ENCODE measurements around the gene ATP5ME. TPM values are rescaled to one million over a fixed set of nuclear protein-coding genes. Genes with fewer than 3 reads are reported as not detected.

The ATP5ME gene
- total RNA-seq, 1 donor = 60.8 TPM

- H4K20me1 ChIP-seq (ENCODE audit: insufficient read depth, low read length) = no peaks in the 10 kb centered on the region
- no peak overlapping the region for H3K4me3 ChIP-seq (ENCODE audit: insufficient read depth, low read length)
- no peak overlapping the region for H3K27ac ChIP-seq (ENCODE audit: low read depth, low read length)
- H2AFZ ChIP-seq (ENCODE audit: low read length) = no peak overlapping the region
- no peaks in the 10 kb centered on the region for H3K79me2 ChIP-seq (ENCODE audit: insufficient read depth, low read length)
- no peak overlapping the region for H3K4me2 ChIP-seq (ENCODE audit: insufficient read depth, low read length)
- H3K9me3 ChIP-seq (ENCODE audit: low read depth, low read length) = no peaks in the 10 kb centered on the region
- peak; percentile 62 for DNase-seq (ENCODE audit: insufficient read length, low spot score, missing footprints)
- H3K4me1 ChIP-seq (ENCODE audit: insufficient read depth, low read length) = no peaks in the 10 kb centered on the region
- no peak for TF ChIP-seq CTCF (IDR thresholded peaks at IDR 0.05; ENCODE audit: extremely low read depth, low read depth, low read length)
- H3K27me3 ChIP-seq (ENCODE audit: insufficient read depth, low read length) = peaks cover 13% of the 10 kb centered on the region
- H3K36me3 ChIP-seq (ENCODE audit: insufficient read depth, low read length) = no peaks in the 10 kb centered on the region
These were observed 14.2 kb downstream of the ATP5ME start for GRCh38 chr4:659851-660250.

GRCh38 chr4:658681-659667, 15.1 kb downstream of the ATP5ME start:
- Histone ChIP-seq H3K27me3 (ENCODE audit: insufficient read depth, low read length) (peaks cover 10% of the 10 kb centered on the region), H4K20me1 (ENCODE audit: insufficient read depth, low read length) (no peaks in the 10 kb centered on the region), H2AFZ (ENCODE audit: low read length) (no peak overlapping the region), H3K4me1 (ENCODE audit: insufficient read depth, low read length) (no peaks in the 10 kb centered on the region), H3K4me3 (ENCODE audit: insufficient read depth, low read length) (no peak overlapping the region), H3K36me3 (ENCODE audit: insufficient read depth, low read length) (no peaks in the 10 kb centered on the region), H3K4me2 (ENCODE audit: insufficient read depth, low read length) (no peak overlapping the region), H3K79me2 (ENCODE audit: insufficient read depth, low read length) (no peaks in the 10 kb centered on the region), H3K9me3 (ENCODE audit: low read depth, low read length) (no peaks in the 10 kb centered on the region), H3K27ac (ENCODE audit: low read depth, low read length) (no peak overlapping the region)
- no peak for TF ChIP-seq CTCF (IDR thresholded peaks at IDR 0.05; ENCODE audit: extremely low read depth, low read depth, low read length)
- DNase-seq (ENCODE audit: insufficient read length, low spot score, missing footprints) = peak; percentile 82

GRCh38 chr4:657834-658667, 16.0 kb downstream of the ATP5ME start:
- H3K4me3 ChIP-seq (ENCODE audit: insufficient read depth, low read length) = no peak overlapping the region
- no peaks in the 10 kb centered on the region for H3K9me3 ChIP-seq (ENCODE audit: low read depth, low read length)
- TF ChIP-seq CTCF (IDR thresholded peaks at IDR 0.05; ENCODE audit: extremely low read depth, low read depth, low read length) = no peak

More at GRCh38 chr4:657834-658667, 16.0 kb downstream of the ATP5ME start:
- H3K27me3 ChIP-seq (ENCODE audit: insufficient read depth, low read length) = peaks cover 2% of the 10 kb centered on the region
- no peaks in the 10 kb centered on the region for H4K20me1 ChIP-seq (ENCODE audit: insufficient read depth, low read length)
- H2AFZ ChIP-seq (ENCODE audit: low read length) = no peak overlapping the region
- no peaks in the 10 kb centered on the region for H3K36me3 ChIP-seq (ENCODE audit: insufficient read depth, low read length)
- no peak overlapping the region for H3K4me2 ChIP-seq (ENCODE audit: insufficient read depth, low read length)
- H3K79me2 ChIP-seq (ENCODE audit: insufficient read depth, low read length) = no peaks in the 10 kb centered on the region
- DNase-seq (ENCODE audit: insufficient read length, low spot score, missing footprints) = peak; percentile 57
- H3K27ac ChIP-seq (ENCODE audit: low read depth, low read length) = no peak overlapping the region
- no peaks in the 10 kb centered on the region for H3K4me1 ChIP-seq (ENCODE audit: insufficient read depth, low read length)
